ENCODE measurements around the gene DICER1.

GRCh38 chr14:95038521-95039250 lies 118.6 kb downstream of the DICER1 start:
- TF ChIP-seq EZH2phosphoT487 (IDR thresholded peaks at IDR 0.05; ENCODE audit: low read depth) (no peak), CTCF (IDR thresholded peaks at IDR 0.05; ENCODE audit: low read depth, low read length) (no peak)
